Ovary (tissue), 3 donors: ENCODE measurements around the gene CDCA4.

Source experiments
- EP300 ChIP-seq: sonication (generic); formaldehyde crosslinking; IDR thresholded peaks from one replicate; pipeline ENCODE4 v1.6.1; 2017; ENCODE audit warnings: antibody characterized with exemption
- POLR2A ChIP-seq: fragments of 450-650 bp; IDR thresholded peaks from one replicate; pipeline ENCODE4 v1.6.1; 2017; ENCODE audit warnings: antibody characterized with exemption, mild to moderate bottlenecking, moderate library complexity
- TF ChIP-seq, protein P1 (sequence below), 3 donors: fragments of 450-650 bp in 2 of 3; fragments of 200-600 bp in 1 of 3; IDR thresholded peaks; one replicate each; pipeline versions ENCODE4 v1.5.1 to v1.8.0; 2016 to 2022; ENCODE audit warnings: antibody characterized with exemption in 3 of 3, mild to moderate bottlenecking in 1 of 3
- donor health status: DM: no; HTN: no; CAD: no.

DNA sequence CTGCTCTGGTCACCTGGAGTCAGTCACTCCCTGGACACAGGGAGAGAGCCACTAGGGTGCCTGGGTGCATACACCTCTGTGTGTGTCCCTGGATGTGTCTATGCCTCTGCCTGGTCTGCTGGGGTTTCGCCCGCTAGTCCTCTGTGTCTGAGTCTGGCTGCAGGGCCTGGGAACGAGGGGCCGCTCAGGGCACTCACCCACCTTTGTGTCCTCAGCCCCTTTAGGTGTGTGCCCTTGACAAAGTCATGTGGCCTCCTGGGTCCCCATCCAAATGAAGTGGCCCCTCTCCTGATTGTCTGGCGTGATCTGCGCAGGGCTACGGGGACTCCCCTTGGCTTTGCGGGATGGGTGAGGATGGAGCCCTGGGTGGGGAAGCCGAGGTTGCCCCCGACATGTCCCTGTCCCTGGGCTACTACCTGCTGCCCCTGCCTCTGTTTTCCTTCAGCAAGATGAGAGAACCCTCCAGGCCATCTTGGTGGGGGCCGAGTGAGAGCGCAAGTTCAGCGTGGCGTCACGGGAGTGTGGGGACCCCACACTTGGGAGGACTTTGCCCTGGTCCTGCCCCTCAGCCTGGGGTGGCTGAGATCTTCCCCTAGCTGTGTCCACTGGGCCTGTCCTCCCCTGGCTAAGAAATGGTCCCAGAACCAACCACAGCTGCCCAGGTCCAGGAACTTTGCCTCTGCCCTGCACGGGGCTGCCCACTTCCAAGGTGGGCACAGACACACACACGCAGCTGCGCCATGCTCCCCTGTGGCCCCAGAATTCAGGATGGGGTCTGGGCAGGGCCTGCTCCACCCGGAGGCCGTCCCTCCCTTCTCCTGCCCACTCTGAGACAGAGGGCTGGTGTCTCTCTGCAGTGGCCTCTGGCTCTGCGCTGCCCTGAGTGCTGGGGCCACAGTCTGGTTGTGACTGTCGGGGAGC, 40.0 kb downstream of the CDCA4 start:
- TF ChIP-seq POLR2A (no peak), EP300 (no peak)
- TF ChIP-seq, protein P1, sequence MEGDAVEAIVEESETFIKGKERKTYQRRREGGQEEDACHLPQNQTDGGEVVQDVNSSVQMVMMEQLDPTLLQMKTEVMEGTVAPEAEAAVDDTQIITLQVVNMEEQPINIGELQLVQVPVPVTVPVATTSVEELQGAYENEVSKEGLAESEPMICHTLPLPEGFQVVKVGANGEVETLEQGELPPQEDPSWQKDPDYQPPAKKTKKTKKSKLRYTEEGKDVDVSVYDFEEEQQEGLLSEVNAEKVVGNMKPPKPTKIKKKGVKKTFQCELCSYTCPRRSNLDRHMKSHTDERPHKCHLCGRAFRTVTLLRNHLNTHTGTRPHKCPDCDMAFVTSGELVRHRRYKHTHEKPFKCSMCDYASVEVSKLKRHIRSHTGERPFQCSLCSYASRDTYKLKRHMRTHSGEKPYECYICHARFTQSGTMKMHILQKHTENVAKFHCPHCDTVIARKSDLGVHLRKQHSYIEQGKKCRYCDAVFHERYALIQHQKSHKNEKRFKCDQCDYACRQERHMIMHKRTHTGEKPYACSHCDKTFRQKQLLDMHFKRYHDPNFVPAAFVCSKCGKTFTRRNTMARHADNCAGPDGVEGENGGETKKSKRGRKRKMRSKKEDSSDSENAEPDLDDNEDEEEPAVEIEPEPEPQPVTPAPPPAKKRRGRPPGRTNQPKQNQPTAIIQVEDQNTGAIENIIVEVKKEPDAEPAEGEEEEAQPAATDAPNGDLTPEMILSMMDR (IDR thresholded peaks at IDR 0.05) = no peak
